HK-2 (cell line): ENCODE results near the gene GLG1.

Experiments used
- DNase-seq: peaks from one replicate; pipeline ENCODE4 v3.0.0-alpha.2; 2018; ENCODE audit not compliant: unreplicated experiment

Gene GLG1

GRCh38 chr16:74606521-74607309, at the start of gene GLG1:
Gene GLG1, minus strand, starts transcription at chr16:74607114. Its CDS starts 20 bp downstream, at chr16:74607094.
- peak; percentile 89 for DNase-seq

DNA sequence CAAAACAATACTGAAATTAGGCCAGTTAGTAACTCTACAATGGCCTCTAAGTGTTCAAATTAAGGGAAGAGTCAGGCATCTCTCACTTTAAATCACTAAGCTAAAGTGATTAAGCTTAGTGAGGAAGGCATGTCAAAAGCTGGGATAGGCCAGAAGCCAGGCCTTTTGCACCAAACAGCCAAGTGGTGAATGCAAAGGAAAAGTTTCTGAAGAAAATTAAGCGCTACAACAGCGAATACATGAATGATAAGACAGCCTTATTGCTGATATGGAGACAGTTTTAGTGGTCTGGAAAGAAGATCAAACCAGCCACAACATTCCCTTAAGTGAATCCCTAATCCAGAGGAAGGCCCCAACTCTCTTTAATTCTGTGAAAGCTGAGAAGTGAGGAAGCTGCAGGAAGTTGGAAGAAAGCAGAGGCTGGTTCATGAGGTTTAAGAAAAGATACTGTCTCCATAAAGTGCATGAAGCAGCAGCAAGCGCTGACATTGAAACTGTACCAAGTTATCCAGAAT, 47.7 kb upstream of the GLG1 start:
- DNase-seq: no peak

GRCh38 chr16:74652883-74653282, 46.0 kb upstream of the GLG1 start:
- DNase-seq: peak; percentile 16

DNA sequence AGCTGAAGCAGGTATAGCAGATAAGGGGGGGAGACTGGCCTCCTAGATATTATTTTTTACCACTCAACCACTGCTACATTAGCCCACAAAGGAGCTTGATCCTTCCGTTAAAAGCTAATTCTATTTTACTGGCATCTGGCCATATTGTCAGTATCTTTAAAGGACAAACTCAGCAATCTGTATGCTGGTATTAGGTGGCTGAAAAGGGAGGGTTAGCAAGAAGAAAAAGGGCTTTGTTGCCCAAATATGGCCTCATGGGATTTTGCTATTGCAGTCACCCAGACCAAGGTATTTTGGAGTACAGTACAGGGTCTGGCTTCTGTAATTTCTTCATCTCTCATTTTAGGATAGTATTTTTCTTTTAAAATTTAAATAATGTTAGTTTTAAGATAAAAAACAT, 45.3 kb upstream of the GLG1 start:
- DNase-seq: no peak

DNA sequence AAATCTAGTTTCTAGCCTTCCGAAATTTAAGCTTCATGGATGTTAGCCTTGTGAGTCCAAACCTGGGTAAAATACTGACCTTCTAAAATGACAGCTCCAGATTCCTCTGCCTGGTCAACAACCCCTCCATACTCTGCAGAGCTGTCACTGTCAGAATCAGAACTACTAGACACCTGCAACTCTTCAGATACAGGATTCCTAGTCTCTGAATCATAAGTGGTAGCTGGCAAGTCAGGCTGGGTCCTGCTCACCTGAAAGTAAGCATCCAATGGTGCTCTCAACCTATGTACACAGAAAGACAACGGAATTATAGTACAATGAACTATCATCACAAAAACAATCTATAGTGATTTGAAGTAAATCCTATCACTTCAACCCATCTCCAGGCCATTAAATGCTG, 44.9 kb upstream of the GLG1 start:
- no peak for DNase-seq

DNA sequence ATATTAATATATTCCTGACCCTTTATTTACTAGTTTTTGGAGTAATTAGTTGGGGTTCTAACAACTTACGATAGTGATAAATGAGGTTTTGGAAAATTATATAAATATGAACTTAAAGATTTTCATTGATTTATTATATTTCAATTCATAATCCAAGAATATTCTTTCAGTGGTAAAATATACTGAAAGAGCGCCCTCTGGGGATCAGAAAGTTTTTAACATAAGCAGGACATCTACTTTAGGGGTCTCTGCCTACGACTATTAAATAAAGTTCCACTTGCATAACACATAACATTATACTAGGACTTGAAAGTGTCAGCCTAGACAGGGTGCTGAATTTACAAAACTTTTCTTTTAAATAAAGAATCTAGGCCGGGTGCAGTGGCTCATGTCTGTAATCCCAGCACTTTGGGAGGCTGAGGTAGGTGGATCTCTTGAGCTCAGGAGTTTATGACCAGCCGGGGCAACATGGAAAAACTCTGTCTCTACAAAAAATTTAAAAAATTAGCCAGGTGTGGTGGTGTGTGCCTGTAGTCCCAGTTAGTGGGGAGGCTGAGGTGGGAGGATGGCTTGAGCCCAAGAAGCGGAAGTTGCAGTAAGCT, 44.2 kb upstream of the GLG1 start:
- no peak for DNase-seq

DNA sequence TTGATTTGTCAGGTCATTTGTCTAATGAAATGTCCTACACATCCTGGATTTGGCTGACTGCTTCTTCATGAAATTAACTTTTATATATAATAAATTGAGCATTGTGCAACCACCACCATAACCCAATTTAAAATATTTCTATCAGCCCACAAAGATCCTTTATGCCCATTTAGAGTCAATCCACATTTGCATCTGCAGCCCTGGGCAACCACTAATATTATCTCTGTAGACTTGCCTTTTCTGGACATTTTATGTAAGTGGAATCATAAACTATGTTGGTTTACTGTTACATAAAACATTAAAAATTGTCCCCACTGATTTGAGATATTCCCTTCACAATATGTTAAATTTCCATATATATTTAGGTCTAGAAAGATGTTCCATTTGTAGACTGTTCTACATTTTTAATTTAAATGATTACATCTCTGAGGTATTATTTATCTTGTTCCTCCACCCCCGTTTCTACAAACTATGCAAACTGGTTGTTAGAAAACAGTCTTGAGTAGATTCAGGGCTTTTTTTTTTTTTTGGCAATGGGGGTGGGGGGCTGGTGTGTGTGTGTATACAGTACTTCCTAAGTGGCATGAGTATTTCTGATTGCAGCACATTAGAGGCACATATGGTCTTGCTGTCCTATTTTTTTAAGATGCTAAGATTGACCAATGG, 43.1 kb upstream of the GLG1 start:
- DNase-seq: no peak

DNA sequence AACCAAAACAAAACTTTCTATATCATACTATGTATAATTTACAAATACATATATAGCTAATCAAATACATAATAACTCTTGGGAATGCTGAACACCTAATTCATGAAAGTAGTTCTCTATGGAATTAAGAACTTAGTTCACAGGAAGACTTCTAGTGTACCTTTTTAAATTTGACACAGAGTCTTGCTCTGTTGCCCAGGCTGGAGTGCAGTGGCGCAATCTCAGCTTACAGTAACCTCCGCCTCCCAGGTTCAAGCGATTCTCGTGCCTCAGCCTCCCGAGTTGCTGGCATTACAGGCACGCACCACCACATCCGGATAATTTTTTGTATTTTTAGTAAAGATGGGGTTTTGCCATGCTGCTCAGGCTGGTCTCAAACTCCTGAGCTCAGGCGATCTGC, 35.1 kb upstream of the GLG1 start:
- DNase-seq: no peak

DNA sequence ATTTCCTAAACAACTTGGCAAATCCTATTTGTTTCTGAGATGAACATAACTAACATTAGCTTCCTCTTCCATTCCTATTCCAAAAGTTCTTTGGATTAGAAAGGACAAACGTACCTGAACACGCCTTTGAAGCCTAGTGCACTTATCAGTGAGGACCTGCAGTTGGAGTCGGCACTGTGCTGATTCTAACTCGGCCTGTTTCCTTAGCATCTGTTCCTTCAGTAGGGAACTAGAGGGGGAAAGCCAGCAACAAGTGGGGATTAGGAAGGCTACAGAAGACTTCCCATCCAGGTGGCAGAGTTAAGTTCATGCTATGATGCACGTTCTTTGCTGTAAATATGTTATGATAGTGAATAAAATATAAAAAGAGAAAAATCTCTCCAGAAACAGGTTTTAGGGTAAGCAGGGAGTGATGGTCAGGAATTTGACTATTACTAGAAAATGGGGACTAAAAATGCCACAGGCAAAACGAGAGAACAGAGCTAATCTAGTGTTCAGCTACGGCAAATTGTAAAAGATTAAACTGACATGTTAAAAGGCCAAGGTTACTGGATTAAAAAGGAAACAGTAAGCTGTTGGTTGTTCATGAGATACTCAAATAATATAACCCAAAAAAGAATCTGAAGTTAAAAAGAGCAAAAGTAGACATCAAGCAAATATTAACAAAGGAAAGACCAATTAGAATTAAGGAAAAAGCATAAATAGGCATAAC, 31.0 kb upstream of the GLG1 start:
- no peak for DNase-seq

DNA sequence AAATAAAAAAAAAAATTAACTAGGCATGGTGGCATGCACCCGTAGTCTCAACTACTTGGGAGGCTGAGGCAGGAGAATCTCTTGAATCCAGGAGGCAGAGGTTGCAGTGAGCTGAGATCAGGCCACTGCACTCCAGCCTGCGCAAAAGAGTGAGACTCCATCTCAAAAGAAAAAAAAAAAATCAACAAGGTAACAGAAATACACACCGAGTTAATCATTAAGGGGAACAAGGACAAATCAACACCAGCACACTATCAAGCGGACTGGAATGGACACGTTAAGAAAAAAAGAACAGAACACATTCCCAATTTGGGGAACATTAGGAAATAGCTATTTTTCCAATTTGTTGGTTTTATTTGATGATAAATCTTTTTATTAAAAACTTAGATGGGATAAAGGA, 28.4 kb upstream of the GLG1 start:
- DNase-seq: no peak

DNA sequence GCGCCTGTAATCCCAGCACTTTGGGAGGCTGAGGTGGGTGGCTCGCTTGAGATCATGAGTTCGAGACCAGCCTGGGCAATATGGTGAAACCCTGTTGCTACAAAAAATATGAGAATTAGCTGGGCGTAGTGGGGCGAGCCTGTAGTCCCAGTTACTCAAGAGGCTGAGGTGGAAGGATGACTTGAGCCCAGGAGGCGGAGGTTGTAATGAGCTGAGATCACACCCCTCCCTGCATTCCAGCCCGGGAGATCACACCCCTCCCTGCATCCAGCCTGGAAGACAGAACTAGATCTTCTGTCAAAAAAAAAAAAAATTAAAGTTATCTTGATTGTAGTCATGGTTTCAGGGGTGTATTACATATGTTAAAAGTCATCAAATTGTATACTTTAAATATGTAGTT, 26.8 kb upstream of the GLG1 start:
- no peak for DNase-seq

DNA sequence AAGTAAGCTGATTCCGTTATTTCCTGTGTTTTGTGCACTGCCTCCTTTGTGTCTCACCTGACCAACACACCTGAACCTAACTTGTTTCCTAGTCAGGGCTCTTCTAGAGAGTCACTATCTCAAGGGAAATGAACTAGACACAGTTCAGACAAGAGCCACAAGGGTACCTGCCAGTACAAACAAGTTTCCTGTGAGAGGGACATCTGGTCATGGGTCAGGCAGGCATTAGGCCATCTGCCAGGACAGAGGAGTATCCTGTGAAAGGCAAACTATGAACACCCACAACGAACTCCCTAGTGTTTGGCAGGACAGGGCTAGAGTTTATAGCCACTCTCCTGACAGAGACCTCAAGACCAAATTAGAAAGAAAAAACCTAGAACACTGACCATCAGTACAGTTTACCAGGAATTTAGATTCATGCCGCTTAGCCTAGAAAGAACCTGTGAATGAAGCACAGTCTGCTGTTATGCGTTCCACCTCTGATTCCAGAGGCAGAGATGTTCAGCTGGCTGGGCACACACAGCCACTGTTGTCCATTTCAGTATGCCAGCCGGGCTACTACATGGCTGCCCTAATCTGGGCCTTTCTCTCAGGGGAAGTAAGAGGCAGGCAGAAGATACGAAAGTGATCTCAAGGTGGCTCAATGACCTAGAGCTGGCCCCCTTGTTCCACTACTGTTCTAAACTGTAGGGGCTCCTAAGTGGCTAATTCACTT, 20.7 kb upstream of the GLG1 start:
- DNase-seq: no peak

GRCh38 chr16:74626741-74627416, 20.0 kb upstream of the GLG1 start:
- DNase-seq: no peak

DNA sequence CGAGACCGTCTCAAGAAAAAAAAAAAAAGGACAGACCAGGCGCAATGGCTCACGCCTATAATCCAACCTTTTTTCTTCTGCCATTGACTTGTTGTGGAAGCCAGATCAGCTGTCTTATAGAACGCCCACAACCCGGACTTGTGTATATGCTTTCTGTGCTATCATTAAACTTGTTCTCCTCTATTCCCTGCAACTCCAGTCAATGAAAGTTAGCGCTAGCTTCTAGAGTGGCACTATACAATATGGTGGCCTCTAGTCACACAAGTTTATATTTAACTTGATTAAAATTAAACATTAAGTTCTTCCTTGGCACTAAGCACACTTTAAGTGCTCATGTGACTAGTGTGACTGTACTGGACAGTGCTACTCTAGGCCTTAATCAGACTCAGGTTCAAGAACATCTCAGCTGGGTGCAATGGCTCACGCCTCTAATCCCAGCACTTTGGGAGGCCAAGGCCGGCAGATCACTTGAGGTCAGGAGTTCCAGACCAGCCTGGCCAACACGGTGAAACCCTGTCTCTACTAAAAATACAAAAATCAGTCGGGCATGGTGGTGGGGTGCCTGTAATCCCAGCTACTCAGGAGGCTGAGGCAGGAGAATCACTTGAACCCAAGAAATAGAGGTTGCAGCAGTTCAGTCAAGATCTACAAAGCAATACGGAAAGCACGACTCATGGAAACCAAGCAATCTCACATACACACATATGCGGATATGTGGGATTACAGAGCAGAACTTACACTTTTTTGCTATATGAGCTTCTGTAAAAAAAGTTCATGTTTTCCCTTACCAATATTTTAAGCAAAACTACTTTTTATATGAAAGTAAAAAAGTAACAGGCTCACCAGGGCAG, 18.8 kb upstream of the GLG1 start:
- no peak for DNase-seq

DNA sequence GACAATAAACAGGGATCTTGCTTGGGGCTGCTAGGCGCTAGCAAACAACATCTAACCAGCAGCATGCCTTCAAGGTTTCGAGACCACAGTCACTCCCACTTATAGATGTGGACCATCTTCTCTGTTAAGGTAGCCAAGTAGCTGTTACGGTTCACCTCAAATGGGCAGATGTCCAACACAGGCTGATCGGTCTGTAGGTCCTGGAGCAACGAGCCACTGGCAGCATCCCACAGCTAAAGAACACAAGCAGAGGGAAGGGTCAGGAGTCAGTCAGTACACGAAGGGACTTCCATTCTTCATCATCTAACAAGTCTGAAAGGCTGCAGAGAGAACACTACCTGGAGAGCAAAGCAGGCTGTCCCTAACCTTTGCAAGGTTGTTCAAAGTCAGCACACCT, 16.9 kb upstream of the GLG1 start:
- no peak for DNase-seq

DNA sequence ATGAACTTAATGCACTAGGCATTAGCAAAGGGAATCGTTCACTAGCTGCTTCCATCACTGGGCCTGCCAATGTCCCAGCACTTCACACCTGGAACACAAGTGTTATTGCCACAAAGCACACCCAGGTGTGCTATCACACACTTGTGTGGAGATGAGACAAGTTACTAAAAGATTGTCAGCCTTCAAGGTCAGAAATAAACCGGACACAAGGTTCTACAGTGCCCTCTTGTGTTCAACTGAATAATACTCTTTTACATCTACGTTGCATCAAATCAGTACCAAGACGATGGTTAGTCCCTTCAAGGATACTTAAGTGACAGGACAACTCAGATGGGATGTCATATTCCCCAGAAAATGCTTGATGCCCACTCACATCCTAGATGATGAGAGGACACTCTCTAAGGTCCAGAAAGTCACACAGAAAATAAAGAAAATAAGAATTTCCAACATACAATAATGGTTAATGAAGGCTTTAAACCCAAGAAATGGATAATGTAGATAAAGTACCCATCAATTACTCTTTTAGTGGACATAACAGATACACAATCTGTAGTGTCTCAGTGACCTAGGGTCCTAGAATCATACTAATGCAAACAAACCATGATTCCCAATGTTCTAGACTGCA, 16.4 kb upstream of the GLG1 start:
- no peak for DNase-seq

DNA sequence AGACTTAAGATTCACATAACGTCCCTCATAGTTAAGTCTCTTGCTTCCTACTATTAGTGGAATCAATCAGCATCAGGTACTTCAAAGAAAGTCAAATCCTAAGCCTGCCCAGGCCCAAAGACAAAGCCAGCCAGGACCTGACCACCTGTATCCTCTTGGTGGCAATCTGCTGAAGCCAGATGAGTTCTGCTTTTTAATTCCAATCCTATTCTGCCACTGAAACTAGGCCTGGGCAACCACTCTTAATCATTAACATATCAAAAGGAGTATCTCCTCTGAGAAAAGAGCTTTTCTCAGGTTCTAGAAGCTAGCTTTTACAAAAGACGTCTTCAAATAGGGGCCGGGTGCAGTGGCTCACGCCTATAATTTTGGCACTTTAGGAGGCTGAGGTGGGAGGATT, 15.1 kb upstream of the GLG1 start:
- no peak for DNase-seq

DNA sequence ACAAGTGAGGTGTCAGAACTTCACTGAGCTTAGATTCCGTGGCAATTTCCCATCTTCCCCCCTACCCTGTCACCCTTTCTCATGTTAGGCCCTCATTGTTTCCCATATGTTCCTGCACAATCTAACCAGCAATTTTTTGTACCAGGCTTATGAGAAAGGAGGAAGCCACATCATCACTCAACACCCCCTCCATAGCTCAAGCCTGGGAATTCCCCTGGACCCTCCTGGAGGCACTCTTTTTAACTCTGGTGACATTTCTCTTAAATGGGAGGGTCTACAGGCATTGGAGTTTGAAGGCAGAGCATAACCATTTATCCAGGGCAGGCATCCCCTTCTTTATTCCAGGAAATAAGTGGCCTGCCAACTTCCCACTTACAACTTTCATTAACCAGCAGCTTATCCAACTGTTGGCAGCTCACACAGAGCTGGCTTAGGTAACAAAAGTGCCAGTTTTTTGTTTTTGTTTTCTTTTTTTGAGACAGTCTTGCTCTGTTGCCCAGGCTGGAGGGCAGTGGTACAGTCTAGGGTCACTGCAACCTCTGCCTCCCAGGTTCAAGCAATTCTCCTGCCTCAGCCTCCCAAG, 10.4 kb upstream of the GLG1 start:
- no peak for DNase-seq

DNA sequence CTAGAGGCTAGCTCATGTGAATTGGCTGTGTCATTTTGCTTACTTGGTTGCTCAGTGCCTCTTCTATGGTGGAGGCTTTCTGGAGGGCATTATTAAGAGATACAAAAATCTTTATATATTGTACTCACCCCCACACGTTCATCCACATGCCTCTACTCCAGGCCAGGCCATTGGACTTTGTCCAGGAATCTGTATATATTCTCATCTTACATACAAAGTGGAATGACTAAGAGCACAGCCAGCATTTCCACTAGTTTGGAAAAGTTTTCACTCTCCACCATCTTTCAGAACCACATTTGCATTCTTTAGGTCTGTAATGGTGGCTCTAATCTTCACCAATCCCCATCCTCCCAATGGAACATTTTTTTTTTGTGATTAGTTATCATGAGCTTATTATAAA, 4.8 kb upstream of the GLG1 start:
- DNase-seq: no peak
